Fibroblast of skin of right quadriceps (primary cell): ENCODE data around the gene EFNA1.
"Not testable (repeated sequence)": the region's sequence is repeated elsewhere in the genome, so short reads cannot be mapped to it uniquely, and the experiment has no call there.

Experiments used
- DNase-seq: peaks from one replicate; pipeline ENCODE4 v3.0.0-alpha.2; 2013

The EFNA1 gene

GRCh38 chr1:155092641-155093040, 35.0 kb upstream of the EFNA1 start:
- no peak for DNase-seq

GRCh38 chr1:155093911-155094621, 33.6 kb upstream of the EFNA1 start:
- DNase-seq, result peak; percentile 35

DNA sequence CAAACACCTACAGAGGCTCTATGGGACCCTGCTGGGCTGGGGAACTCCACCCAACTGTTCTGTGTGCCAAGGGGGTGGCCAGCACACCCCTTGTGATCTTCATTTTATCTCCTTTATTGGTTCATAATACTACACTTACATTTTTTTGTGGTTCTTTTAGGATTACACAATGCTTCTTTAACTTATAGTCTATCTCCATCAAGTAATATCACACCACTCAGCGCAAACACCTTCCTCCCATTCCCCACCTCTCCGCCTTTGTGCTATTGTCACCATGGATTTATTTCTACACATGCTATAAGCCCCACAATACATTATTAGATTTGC, 33.1 kb upstream of the EFNA1 start:
- DNase-seq, result no peak

GRCh38 chr1:155099331-155099730, 28.3 kb upstream of the EFNA1 start:
- no peak for DNase-seq

GRCh38 chr1:155103325-155103724, 24.4 kb upstream of the EFNA1 start:
- DNase-seq, result no peak

- DNase-seq, result no peak
These were observed 22.8 kb upstream of the EFNA1 start for GRCh38 chr1:155104605-155105534.

DNA sequence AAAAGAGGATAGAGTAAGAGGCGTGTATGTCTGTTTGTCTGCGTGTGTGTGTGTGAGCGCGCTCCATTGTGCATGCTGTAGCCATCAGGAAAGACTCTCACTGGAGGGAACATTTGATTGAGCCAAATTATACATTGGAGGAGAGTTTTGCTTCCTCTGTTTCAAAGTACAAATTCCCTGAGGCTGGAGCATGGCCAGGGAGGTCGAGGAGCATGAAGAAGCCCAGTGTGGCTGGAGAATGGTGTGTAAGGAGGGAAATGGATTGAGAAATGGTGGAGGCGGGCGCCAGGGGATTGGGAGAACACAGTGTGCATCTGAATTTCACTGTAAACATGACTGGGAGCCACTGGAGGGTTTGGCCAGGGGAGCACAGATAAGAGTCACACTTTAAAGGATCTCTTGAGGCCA, 22.1 kb upstream of the EFNA1 start:
- DNase-seq, result no peak

GRCh38 chr1:155106862-155107261, 20.8 kb upstream of the EFNA1 start:
- DNase-seq, result no peak

- no peak for DNase-seq
These were observed 20.1 kb upstream of the EFNA1 start for GRCh38 chr1:155107309-155108264.

DNA sequence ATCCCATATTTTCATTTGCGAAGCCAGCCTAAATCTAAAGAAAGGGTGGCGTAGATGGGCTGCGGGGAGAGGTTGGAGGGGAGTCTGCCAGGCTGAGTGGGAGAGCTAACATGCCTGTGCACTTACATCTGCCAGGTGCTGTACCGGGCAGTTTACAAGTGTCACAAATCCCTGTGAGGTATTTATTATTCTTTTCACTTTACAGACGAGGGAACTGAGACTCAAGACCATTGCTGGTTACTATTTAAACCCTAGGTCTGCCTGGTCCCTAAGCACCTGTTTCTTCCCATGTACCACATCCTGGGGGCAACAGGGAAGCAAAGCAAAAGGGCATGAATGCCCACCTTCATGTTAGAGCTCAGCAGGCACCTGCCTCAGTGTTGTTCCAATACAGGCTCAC, 19.4 kb upstream of the EFNA1 start:
- DNase-seq, result no peak

DNA sequence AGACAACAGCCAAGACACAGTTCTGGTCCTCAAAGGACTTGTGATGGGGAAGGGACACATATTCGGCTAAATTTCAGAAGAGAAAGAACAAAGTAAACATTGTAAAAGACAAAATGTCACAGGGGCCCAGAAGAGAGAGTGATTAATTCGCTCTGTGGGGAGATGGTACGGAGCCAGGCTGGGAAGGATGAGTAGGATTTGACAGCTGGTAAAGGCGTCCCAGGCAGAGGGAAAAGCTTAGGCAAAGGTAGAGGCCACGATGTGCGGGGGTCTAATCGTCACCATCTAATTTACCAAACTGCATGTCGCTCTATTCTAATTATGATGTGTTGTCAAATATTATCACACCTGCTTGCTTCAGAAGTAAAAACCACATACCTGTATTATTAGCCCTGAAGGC, 17.3 kb upstream of the EFNA1 start:
- no peak for DNase-seq

DNA sequence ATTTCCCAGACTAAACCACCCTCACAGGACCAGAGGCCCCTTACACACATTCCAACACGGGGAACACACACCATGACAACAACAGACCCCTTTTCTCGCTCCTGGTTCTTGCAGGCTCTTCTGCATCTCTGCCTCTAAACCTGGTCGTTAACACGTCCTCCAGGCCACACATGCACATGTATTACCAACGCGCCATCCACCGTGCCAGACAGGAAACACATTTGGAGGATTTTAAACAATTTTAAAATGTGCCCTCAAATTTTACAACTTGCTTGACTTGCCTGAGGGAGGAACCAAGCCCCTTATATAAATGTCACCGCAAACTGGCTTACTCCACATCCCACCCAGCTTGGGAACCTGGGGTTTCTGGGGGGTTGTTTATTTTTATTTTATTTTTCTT, 16.9 kb upstream of the EFNA1 start:
- DNase-seq, result no peak

DNA sequence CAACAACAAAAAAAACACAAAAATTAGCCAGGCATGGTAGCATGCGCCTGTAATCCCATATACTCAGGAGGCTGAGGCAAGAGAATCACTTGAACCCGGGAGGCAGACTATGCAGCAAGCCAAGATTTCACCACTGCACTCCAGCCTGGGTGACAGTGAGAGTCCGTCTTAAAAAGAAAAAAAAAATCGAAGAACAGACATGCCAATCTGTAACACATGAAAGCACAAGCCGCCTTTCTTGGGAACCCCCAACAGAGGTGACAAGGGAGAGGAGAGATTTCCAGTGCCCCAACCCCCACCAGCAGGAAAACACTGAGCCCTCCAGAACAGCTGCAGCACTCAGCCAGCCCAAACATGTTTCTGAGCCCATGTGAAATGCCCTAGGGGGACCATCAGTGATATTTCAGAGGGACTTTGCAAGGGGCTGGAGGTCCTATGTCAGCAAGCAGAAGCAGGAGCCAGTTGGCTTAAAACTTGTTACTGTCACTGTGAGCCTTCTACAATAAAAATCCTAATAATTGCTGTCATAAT, 14.2 kb upstream of the EFNA1 start:
- no peak for DNase-seq

GRCh38 chr1:155116113-155116764, 11.4 kb upstream of the EFNA1 start:
- DNase-seq, result no peak

DNA sequence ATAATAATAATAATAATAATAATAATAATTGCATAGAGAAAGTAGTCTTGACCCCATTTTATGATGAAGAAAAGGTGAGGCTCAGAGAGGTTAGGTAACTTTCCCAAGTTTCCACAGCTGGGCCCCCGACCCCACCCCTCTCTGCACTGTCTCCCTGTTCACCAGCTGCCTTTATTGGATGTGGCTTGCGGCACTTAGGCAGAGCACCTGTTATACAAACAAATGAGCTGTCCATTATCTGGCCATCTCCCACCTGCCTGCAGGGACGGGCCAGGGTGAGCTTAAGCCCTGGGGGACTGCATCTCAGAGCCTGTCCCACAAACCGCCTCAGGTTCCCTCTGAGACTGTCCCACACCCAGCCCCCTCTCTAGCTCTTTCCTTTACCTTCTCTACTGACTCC, 10.1 kb upstream of the EFNA1 start:
- DNase-seq, result no peak

GRCh38 chr1:155118090-155118489, 9.6 kb upstream of the EFNA1 start:
- not testable (repeated sequence) for DNase-seq

DNA sequence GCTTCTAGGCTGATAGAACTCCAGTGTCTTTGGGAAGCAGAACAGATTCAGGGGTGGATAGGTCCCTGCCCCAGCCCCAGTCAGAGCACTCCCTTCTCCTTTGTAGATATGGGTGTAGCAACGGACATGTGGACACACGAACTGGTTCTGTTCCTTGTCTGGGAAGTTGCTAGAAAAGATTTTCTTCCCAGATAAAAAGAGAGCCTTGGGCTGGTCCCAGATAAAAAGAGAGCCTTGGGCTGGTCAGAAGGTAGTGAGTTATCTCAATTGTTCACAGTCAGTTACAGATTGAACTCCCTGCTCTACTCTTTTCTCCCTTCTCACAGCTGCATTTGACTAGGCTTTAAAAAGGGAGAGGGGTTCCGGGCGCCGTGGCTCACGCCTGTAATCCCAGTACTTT, 7.4 kb upstream of the EFNA1 start:
- DNase-seq, result no peak

- DNase-seq, result no peak
These were observed 6.4 kb upstream of the EFNA1 start for GRCh38 chr1:155121249-155121648.

GRCh38 chr1:155122308-155122707, 5.4 kb upstream of the EFNA1 start:
- no peak for DNase-seq

DNA sequence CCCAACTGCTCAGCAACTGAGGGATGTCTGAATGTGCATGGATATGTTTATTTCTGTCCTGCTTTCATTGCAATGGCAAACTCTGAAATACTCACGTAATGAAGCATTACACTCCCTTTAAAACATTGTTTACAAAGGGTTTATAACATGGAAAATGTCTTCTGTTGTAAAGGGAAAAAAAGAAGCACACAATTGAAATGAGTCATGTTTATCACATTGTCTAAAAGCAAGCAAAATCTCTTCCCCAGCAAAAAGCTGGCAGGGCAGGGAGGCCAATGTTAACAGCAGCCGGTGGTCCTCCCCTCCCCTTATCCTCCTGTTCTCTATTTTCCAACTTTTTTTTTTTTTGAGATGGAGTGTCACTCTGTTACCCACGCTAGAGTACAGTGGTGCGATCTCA, 3.9 kb upstream of the EFNA1 start:
- no peak for DNase-seq

DNA sequence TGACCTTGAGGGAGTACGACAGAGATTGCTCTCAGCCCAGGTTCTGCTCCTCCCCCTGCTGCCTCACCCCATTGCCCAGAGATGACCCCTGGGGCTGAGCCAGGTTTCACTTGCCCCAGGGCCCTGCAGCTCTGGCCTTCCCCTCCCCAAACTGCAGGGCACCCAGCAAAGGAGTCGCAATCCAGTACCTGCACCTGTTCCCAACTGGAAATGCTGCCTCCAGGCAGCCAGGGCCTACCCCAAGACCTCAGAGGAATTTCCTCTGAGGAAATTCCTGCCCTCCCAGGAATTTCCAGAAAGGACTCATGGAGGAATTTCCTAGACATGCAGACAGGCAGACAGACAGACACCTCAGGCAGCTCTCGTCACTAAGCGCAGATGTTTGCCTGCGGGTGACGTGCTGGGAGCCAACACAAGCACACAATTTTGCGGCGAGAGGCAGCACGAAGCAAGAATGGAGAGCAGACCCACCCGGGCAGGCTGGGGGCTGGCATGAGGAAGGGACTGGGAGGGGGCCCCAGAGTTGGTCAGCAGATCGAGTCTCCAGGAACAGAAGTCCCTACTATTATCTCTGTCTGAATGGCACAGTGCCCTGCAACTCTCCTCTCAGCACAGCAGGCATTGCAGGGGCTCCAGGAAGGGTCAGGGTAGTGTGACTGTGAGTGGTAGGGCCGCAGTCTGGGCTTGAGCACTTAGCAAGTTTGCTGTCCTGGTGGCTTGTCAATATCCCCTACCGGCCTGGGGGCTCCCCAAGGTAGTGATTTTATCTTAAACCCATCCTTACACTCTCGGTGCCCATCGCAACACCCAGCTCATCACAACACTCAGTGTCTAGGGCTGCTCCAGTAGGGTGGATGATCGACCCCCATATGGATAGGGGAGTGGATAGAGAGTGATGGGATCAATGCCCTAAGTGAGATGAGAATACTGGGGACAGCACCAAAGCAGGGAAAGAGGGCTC, 2.9 kb upstream of the EFNA1 start:
- no peak for DNase-seq
